Measurements from ENCODE around the gene LITAFD. TPM values are rescaled to one million over a fixed set of nuclear protein-coding genes. Genes with fewer than 3 reads are reported as not detected.

LITAFD gene
- not detected in 2 replicates for total RNA-seq (2013; cell fraction: nucleolus; rRNA removed)
- total RNA-seq (2014; rRNA removed) (not detected in 2 replicates), total RNA-seq (2014; rRNA removed; fragmentation: Illumina TruSeq; extraction: Trizol) (not detected in 2 replicates), total RNA-seq (2021) (not detected in 2 replicates), polyA plus RNA-seq (2011; rRNA removed) (not detected in 2 replicates), polyA plus RNA-seq (2014; fragmentation: Illumina TruSeq; extraction: Trizol) (not detected in 2 replicates), polyA plus RNA-seq (2014; fragmentation: Nextera tagmentation; extraction: Ambion mirVana) (not detected), polyA plus RNA-seq (2014; rRNA removed) (not detected in 2 replicates), polyA plus RNA-seq (2016; fragmentation: Nextera tagmentation; extraction: Ambion mirVana) (not detected), polyA minus RNA-seq (2011; rRNA and poly(A)+ RNA removed) (not detected in 2 replicates), Bru-seq, nascent RNA (not detected), BruChase-seq, experiment 1, labeled RNA remaining after a 6-hour chase (percentile 18 among the genes with signal in this experiment), BruChase-seq, experiment 2, labeled RNA remaining after a 2-hour chase (not detected)
- not detected for polyA plus RNA-seq (2011; ENCODE audit: low read depth)
- not detected in 2 replicates for polyA plus RNA-seq (2011; cell fraction: cytosol; rRNA removed)
- not detected in 2 replicates for polyA plus RNA-seq (2011; cell fraction: nucleus; rRNA removed)
- not detected in 2 replicates for polyA plus RNA-seq (2012)
- polyA minus RNA-seq (2011; cell fraction: cytosol; rRNA and poly(A)+ RNA removed): not detected in 2 replicates
- not detected in 2 replicates for polyA minus RNA-seq (2011; cell fraction: nucleus; rRNA and poly(A)+ RNA removed)
- long read RNA-seq, experiment 1: 0 reads
- long read RNA-seq, experiment 2: 0 reads

DNA sequence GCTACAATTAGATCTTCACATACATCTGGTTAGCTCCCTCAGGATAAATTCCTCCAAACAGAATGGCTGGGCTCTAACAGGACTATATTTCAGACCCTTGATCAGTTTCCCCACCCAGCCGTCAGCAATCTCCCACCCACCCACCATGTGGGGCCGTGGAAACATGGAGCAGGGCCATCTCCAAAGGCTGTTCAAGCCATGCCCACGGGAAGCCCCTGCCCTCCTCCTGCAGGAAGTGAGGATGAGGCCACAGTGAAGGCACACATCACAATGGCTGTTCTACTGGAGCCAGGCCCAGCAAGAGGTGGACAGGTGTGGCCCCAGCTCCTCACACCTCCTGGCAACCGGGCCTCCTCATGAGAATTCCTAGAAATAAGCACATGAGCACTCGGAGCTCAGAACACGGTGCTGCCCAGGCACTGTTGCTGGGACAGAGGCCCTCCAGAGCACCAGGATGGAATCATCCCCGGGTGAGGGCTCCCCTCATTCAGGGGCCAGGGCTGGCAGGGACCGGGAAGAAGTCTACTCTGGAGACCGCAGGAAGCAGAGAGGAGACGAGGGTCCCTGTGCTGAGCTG is at the start of gene LITAFD:
LITAFD (plus strand) TSS at position 311 of the 577 bp plus-strand sequence. CDS start 2,005 bp downstream, outside the sequence.
- intact Hi-C loops (cut with micrococcal nuclease; ENCODE audit: unreplicated experiment): no loop called here

More for the DNA sequence above, at the start of gene LITAFD:
- no peak for DNase-seq (ENCODE audit: low read depth, low spot score)
- Histone ChIP-seq H3K9ac (ENCODE audit: control insufficient read depth, insufficient read depth, low read length) (no peak within 1 kb of the TSS), H3K27ac (ENCODE audit: control insufficient read depth, insufficient read depth) (no peak within 1 kb of the TSS), H3K79me2 (ENCODE audit: control insufficient read depth, insufficient read depth, low read length) (no peaks in the 10 kb centered on the region), H2AFZ (ENCODE audit: control insufficient read depth, low read depth, low read length) (no peak within 1 kb of the TSS), H3K9me3 (replicated peaks; ENCODE audit: control insufficient read depth, insufficient read depth, low read length) (no peaks in the 10 kb centered on the region), H3K27me3 (replicated peaks in 1 of 2; ENCODE audit: control insufficient read depth in 2 of 2, insufficient read depth in 2 of 2, low read length in 1 of 2) (no peaks in the 10 kb centered on the region), H3K36me3 (ENCODE audit: control insufficient read depth in 2 of 2, insufficient read depth in 2 of 2, low read length in 1 of 2) (peaks cover 0 to under 1% of the 10 kb centered on the region in 2 experiments; a peak in 1 of 4 replicates), H4K20me1 (ENCODE audit: control insufficient read depth, insufficient read depth) (no peaks in the 10 kb centered on the region), H3K4me2 (ENCODE audit: control insufficient read depth, insufficient read depth) (no peak within 1 kb of the TSS), H3K4me1 (ENCODE audit: control insufficient read depth, insufficient read depth, low read length) (peaks cover 6% of the 10 kb centered on the region), H3K4me3 (no peak within 1 kb of the TSS)
- SMC1A ChIA-PET (ENCODE audit: uncharacterized antibody, unreplicated experiment): interaction anchor here (0.9 to 6.0 kb wide), 10 partner anchors 8 to 316 kb away, joined by 3 to 37 read pairs (median 6); partner anchors contain the start of gene CARHSP1
- no peak for FAIRE-seq
- in situ Hi-C loops (cut with MboI): loop anchor here (5.0 kb wide), 2 partner anchors 215 to 315 kb away; no protein-coding TSS in a partner anchor
- 60% methylated on average over 10 of the region's 10 CpGs for WGBS (ENCODE audit: insufficient coverage, insufficient replicate concordance, low lambda C conversion rate, missing lambda C conversion rate)
- TF ChIP-seq KDM1A (IDR thresholded peaks at IDR 0.05; ENCODE audit: borderline replicate concordance) (no peak), PML (IDR thresholded peaks at IDR 0.05; ENCODE audit: low read length) (no peak), RCOR1 (conservative IDR thresholded peaks at IDR 0.05; ENCODE audit: low read depth, low read length) (no peak), HCFC1 (IDR thresholded peaks at IDR 0.05; ENCODE audit: low read length) (no peak), YBX1 (IDR thresholded peaks at IDR 0.05) (no peak), SPI1 (IDR thresholded peaks at IDR 0.05; ENCODE audit: borderline replicate concordance, insufficient read depth, low read depth, low read length) (no peak), DPF2 (IDR thresholded peaks at IDR 0.05) (no peak), RBBP5 (conservative IDR thresholded peaks at IDR 0.05) (no peak), NFYA (IDR thresholded peaks at IDR 0.05; ENCODE audit: borderline replicate concordance, low read depth, low read length) (no peak), NBN (IDR thresholded peaks at IDR 0.05) (no peak), CHD2 (IDR thresholded peaks at IDR 0.05; ENCODE audit: borderline replicate concordance, low read depth, low read length) (no peak), TARDBP (IDR thresholded peaks at IDR 0.05; ENCODE audit: borderline replicate concordance) (no peak), TBL1XR1 (IDR thresholded peaks at IDR 0.05; ENCODE audit: low read depth, low read length) (no peak), ETV6 (conservative IDR thresholded peaks at IDR 0.05 in 1 of 2, IDR thresholded peaks at IDR 0.05 in 1 of 2; ENCODE audit: borderline replicate concordance in 1 of 2, low read depth in 1 of 2) (no peak), TCF12 (IDR thresholded peaks at IDR 0.05; ENCODE audit: low read depth, low read length) (no peak), NFXL1 (IDR thresholded peaks at IDR 0.05; ENCODE audit: borderline replicate concordance) (no peak)
- TF ChIP-seq, protein P1, sequence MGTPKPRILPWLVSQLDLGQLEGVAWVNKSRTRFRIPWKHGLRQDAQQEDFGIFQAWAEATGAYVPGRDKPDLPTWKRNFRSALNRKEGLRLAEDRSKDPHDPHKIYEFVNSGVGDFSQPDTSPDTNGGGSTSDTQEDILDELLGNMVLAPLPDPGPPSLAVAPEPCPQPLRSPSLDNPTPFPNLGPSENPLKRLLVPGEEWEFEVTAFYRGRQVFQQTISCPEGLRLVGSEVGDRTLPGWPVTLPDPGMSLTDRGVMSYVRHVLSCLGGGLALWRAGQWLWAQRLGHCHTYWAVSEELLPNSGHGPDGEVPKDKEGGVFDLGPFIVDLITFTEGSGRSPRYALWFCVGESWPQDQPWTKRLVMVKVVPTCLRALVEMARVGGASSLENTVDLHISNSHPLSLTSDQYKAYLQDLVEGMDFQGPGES (IDR thresholded peaks at IDR 0.05): no peak
- TF ChIP-seq, protein P2, sequence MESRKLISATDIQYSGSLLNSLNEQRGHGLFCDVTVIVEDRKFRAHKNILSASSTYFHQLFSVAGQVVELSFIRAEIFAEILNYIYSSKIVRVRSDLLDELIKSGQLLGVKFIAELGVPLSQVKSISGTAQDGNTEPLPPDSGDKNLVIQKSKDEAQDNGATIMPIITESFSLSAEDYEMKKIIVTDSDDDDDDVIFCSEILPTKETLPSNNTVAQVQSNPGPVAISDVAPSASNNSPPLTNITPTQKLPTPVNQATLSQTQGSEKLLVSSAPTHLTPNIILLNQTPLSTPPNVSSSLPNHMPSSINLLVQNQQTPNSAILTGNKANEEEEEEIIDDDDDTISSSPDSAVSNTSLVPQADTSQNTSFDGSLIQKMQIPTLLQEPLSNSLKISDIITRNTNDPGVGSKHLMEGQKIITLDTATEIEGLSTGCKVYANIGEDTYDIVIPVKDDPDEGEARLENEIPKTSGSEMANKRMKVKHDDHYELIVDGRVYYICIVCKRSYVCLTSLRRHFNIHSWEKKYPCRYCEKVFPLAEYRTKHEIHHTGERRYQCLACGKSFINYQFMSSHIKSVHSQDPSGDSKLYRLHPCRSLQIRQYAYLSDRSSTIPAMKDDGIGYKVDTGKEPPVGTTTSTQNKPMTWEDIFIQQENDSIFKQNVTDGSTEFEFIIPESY (IDR thresholded peaks at IDR 0.05): no peak
- RAD21 ChIA-PET (ENCODE audit: unreplicated experiment): interaction anchor here (0.7 to 4.4 kb wide), 5 partner anchors 9 to 315 kb away, joined by 3 to 44 read pairs (median 17); partner anchors contain the start of gene CARHSP1
- CTCF ChIA-PET: interaction anchor here (0.7 to 5.4 kb wide), 12 partner anchors 9 to 314 kb away, joined by 3 to 72 read pairs (median 17); partner anchors contain the start of genes PMM2 and TMEM186
- POLR2A ChIA-PET: interaction anchor here (0.5 kb wide), 1 partner anchor 228 kb away, joined by 3 read pairs; no protein-coding TSS in a partner anchor
- ATAC-seq: no peak
- BruUV-seq (replicated peaks): no TSS peak
